Thoracic aorta (tissue), 2 donors: ENCODE results near the gene C16orf78. TPM values are rescaled to one million over a fixed set of nuclear protein-coding genes. Genes with fewer than 3 reads are reported as not detected.

ENCODE experiments used
- ATAC-seq: fragments of 150-250 bp; one replicate; pipeline ENCODE4 v1.8.0; 2017; ENCODE audit warnings: low read depth; ENCODE audit not compliant: insufficient number of reproducible peaks, low FRiP score
- DNase-seq: peaks from one replicate; pipeline ENCODE4 v3.0.0-alpha.2; 2020; ENCODE audit warnings: low spot score
- H3K27ac ChIP-seq, 2 donors: fragments of 200-600 bp; sonication (generic); 1 replicate in 1 of 2; 2 replicates in 1 of 2; pipeline ENCODE4 v1.5.1; 2016; ENCODE audit warnings: mild to moderate bottlenecking in 2 of 2, moderate library complexity in 2 of 2
- H3K27me3 ChIP-seq: fragments of 200-600 bp; sonication (generic); replicated peaks from 2 replicates; pipeline ENCODE4 v1.6.0; 2016; ENCODE audit warnings: mild to moderate bottlenecking; ENCODE audit not compliant: insufficient read depth
- H3K36me3 ChIP-seq: fragments of 200-600 bp; sonication (generic); one replicate; pipeline ENCODE4 v1.5.1; 2016
- H3K4me1 ChIP-seq, 2 donors: fragments of 200-600 bp; sonication (generic); 1 replicate in 1 of 2; 2 replicates in 1 of 2; pipeline versions ENCODE4 v1.5.1 to v1.6.0; 2016; ENCODE audit warnings: low read depth in 2 of 2, mild to moderate bottlenecking in 1 of 2; ENCODE audit not compliant: control insufficient read depth in 1 of 2
- H3K4me3 ChIP-seq: fragments of 200-600 bp; sonication (generic); 2 replicates; pipeline ENCODE4 v1.5.1; 2016; ENCODE audit warnings: mild to moderate bottlenecking
- H3K9me3 ChIP-seq: fragments of 200-600 bp; sonication (generic); 2 replicates; pipeline ENCODE4 v1.5.1; 2016
- CTCF ChIP-seq: fragments of 200-600 bp; sonication (generic); IDR thresholded peaks from one replicate; pipeline ENCODE4 v1.5.1; 2019; ENCODE audit warnings: antibody characterized with exemption
- total RNA-seq, 2 donors: library from RNA; depleted of rRNA; stranded (reverse); fragments of >200 nt; gene quantifications; one replicate each; pipeline versions ENCODE4 v1.1.0 to v1.2.3, GENCODE V29; 2016

The C16orf78 gene
- total RNA-seq, 2 donors from 2014 or later, result not detected

DNA sequence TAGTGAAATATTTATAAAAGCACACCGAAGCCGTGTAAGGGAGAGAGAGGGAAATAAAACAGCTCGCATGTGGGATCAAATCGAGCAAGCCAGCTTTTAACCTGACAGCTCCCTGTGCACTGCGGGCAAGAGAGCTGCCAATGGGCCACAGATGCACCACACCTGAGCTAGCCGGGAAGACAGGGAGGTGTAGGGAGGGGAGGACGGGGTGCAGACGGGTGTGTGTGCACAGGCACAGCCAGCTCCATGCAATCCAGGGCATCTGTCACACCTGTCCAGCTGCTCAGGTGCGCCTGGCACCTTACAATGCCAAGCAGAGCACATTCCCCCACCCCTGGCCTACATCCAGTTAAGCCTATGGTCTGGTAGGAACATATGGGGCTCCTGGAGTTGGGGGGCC, 70.0 kb downstream of the C16orf78 start:
- H3K4me1 ChIP-seq, result no peaks in the 10 kb centered on the region
- no peaks in the 10 kb centered on the region for H3K36me3 ChIP-seq
- H3K4me3 ChIP-seq, result no peak overlapping the region
- DNase-seq (no peak), ATAC-seq (no peak)
- no peaks in the 10 kb centered on the region for H3K9me3 ChIP-seq
- H3K27me3 ChIP-seq, result no peaks in the 10 kb centered on the region
- no peak overlapping the region for H3K27ac ChIP-seq
- TF ChIP-seq CTCF, result no peak

GRCh38 chr16:49446805-49447204, 73.2 kb downstream of the C16orf78 start:
- no peak for TF ChIP-seq CTCF
- H3K27me3 ChIP-seq, result no peaks in the 10 kb centered on the region
- DNase-seq, result no peak
- H3K4me1 ChIP-seq, result no peaks in the 10 kb centered on the region
- no peak overlapping the region for H3K27ac ChIP-seq
- no peak overlapping the region for H3K4me3 ChIP-seq
- no peaks in the 10 kb centered on the region for H3K36me3 ChIP-seq
- ATAC-seq, result no peak
- H3K9me3 ChIP-seq, result no peaks in the 10 kb centered on the region

Other genes starting within 250 kb of the C16orf78 start
- gene CBLN1, start 92.0 kb upstream of the C16orf78 start, total RNA-seq, result 1 to 10 TPM in 1 of 2 donors, not detected in 1; 8.8 TPM